SH-SY5Y (cell line): ENCODE data around the gene UPF3A.
A peak's percentile ranks its signal among the peaks of the same experiment; 100 is the strongest.

Experiments used
- GATA2 ChIP-seq: IDR thresholded peaks from 2 replicates; pipeline ENCODE4 v1.6.1; 2011; ENCODE audit warnings: mild to moderate bottlenecking, low read depth, low read length
- GATA3 ChIP-seq: IDR thresholded peaks from 2 replicates; pipeline ENCODE4 v1.6.1; 2011; ENCODE audit warnings: low read depth, mild to moderate bottlenecking, low read length, moderate library complexity

Gene UPF3A

GRCh38 chr13:114330086-114330485 lies 48.7 kb downstream of the UPF3A start:
- no peak for TF ChIP-seq GATA2
- TF ChIP-seq GATA3: no peak

- TF ChIP-seq GATA2: peak; percentile 54
Observed at GRCh38 chr13:114333881-114334280, 52.5 kb downstream of the UPF3A start.

GRCh38 chr13:114334305-114335053 lies 53.1 kb downstream of the UPF3A start:
- no peak for TF ChIP-seq GATA2
- no peak for TF ChIP-seq GATA3

- TF ChIP-seq GATA2 (no peak), GATA3 (no peak)
Observed at GRCh38 chr13:114338959-114339358, 57.6 kb downstream of the UPF3A start.

GRCh38 chr13:114339857-114340534 lies 58.6 kb downstream of the UPF3A start:
- TF ChIP-seq GATA2: no peak
- TF ChIP-seq GATA3: no peak

- no peak for TF ChIP-seq GATA2
- TF ChIP-seq GATA3: no peak
Observed at GRCh38 chr13:114341003-114341777, 59.8 kb downstream of the UPF3A start.
